HG03103 (cell line): ENCODE data around the gene ELOVL3.
"Not testable (repeated sequence)": the region's sequence is repeated elsewhere in the genome, so short reads cannot be mapped to it uniquely, and the experiment has no call there.

Experiments
- ATAC-seq: cut with Tn5 transposase; IDR thresholded peaks from one replicate; pipeline ENCODE4 v1.9.1; 2021; ENCODE audit warnings: low read depth; ENCODE audit not compliant: unreplicated experiment

The ELOVL3 gene

GRCh38 chr10:102247734-102248133 lies 21.6 kb downstream of the ELOVL3 start:
- no peak for ATAC-seq

GRCh38 chr10:102252508-102252907 lies 26.4 kb downstream of the ELOVL3 start:
- ATAC-seq, result not testable (repeated sequence)

GRCh38 chr10:102254426-102254825 lies 28.3 kb downstream of the ELOVL3 start:
- ATAC-seq, result no peak

GRCh38 chr10:102255404-102255803 lies 29.3 kb downstream of the ELOVL3 start:
- no peak for ATAC-seq

- no peak for ATAC-seq
Observed at GRCh38 chr10:102261196-102261595, 35.1 kb downstream of the ELOVL3 start.

GRCh38 chr10:102261842-102262241 lies 35.7 kb downstream of the ELOVL3 start:
- ATAC-seq, result no peak

GRCh38 chr10:102262744-102263370 lies 36.8 kb downstream of the ELOVL3 start:
- ATAC-seq, result no peak

GRCh38 chr10:102264371-102264770 lies 38.3 kb downstream of the ELOVL3 start:
- no peak for ATAC-seq

GRCh38 chr10:102266670-102267069 lies 40.6 kb downstream of the ELOVL3 start:
- no peak for ATAC-seq

GRCh38 chr10:102267748-102268147 lies 41.6 kb downstream of the ELOVL3 start:
- ATAC-seq, result no peak

GRCh38 chr10:102268375-102268888 lies 42.3 kb downstream of the ELOVL3 start:
- no peak for ATAC-seq

- ATAC-seq, result no peak
Observed at GRCh38 chr10:102269017-102269416, 42.9 kb downstream of the ELOVL3 start.

- ATAC-seq, result no peak
Observed at GRCh38 chr10:102274062-102274461, 48.0 kb downstream of the ELOVL3 start.

- no peak for ATAC-seq
Observed at GRCh38 chr10:102275343-102275742, 49.2 kb downstream of the ELOVL3 start.

GRCh38 chr10:102279104-102279503 lies 53.0 kb downstream of the ELOVL3 start:
- no peak for ATAC-seq
